Measurements from ENCODE around the gene CIAO3.

CIAO3 gene

GRCh38 chr16:686459-687260, 54.1 kb downstream of the CIAO3 start:
- in situ Hi-C loops (cut with MboI; ENCODE audit: low pct_unique_long_range_greater_than_20kb, low sequenced_read_pairs), result no loop called here

GRCh38 chr16:685967-686366, 54.8 kb downstream of the CIAO3 start:
- in situ Hi-C loops (cut with MboI; ENCODE audit: low pct_unique_long_range_greater_than_20kb, low sequenced_read_pairs), result no loop called here
- no peak for DNase-seq

More at GRCh38 chr16:686459-687260, 54.1 kb downstream of the CIAO3 start:
- no peak for DNase-seq

GRCh38 chr16:684961-685696, 55.7 kb downstream of the CIAO3 start:
- no peak for DNase-seq
- in situ Hi-C loops (cut with MboI; ENCODE audit: low pct_unique_long_range_greater_than_20kb, low sequenced_read_pairs), result no loop called here

- in situ Hi-C loops (cut with MboI; ENCODE audit: low pct_unique_long_range_greater_than_20kb, low sequenced_read_pairs), result no loop called here
- DNase-seq, result peak; percentile 96
Observed at GRCh38 chr16:684071-684794, 56.6 kb downstream of the CIAO3 start, which contains the start of gene JMJD8. TSS of gene JMJD8 (minus strand) at chr16:684334. CDS start at chr16:684319, 15 bp downstream.

- DNase-seq, result no peak
- in situ Hi-C loops (cut with MboI; ENCODE audit: low pct_unique_long_range_greater_than_20kb, low sequenced_read_pairs), result no loop called here
Observed at GRCh38 chr16:683396-684070, 57.3 kb downstream of the CIAO3 start.

- in situ Hi-C loops (cut with MboI; ENCODE audit: low pct_unique_long_range_greater_than_20kb, low sequenced_read_pairs), result no loop called here
Observed at GRCh38 chr16:682493-683395, 58.1 kb downstream of the CIAO3 start.

GRCh38 chr16:681746-682427, 58.9 kb downstream of the CIAO3 start:
- no peak for DNase-seq
- in situ Hi-C loops (cut with MboI; ENCODE audit: low pct_unique_long_range_greater_than_20kb, low sequenced_read_pairs), result no loop called here

More at GRCh38 chr16:682493-683395, 58.1 kb downstream of the CIAO3 start:
- DNase-seq, result no peak

- peak; percentile 49 for DNase-seq
- in situ Hi-C loops (cut with MboI; ENCODE audit: low pct_unique_long_range_greater_than_20kb, low sequenced_read_pairs), result no loop called here
Observed at GRCh38 chr16:680967-681745, 59.6 kb downstream of the CIAO3 start.

- in situ Hi-C loops (cut with MboI; ENCODE audit: low pct_unique_long_range_greater_than_20kb, low sequenced_read_pairs), result no loop called here
- no peak for DNase-seq
Observed at GRCh38 chr16:680625-680945, 60.2 kb downstream of the CIAO3 start.

- peak; percentile 83 for DNase-seq
- in situ Hi-C loops (cut with MboI; ENCODE audit: low pct_unique_long_range_greater_than_20kb, low sequenced_read_pairs), result no loop called here
Observed at GRCh38 chr16:679814-680624, 60.8 kb downstream of the CIAO3 start, which contains the start of gene STUB1. TSS of gene STUB1 (plus strand) at chr16:680410. CDS start at chr16:680526, 116 bp downstream.
